ENCODE data around the gene ELOVL5.

DNA sequence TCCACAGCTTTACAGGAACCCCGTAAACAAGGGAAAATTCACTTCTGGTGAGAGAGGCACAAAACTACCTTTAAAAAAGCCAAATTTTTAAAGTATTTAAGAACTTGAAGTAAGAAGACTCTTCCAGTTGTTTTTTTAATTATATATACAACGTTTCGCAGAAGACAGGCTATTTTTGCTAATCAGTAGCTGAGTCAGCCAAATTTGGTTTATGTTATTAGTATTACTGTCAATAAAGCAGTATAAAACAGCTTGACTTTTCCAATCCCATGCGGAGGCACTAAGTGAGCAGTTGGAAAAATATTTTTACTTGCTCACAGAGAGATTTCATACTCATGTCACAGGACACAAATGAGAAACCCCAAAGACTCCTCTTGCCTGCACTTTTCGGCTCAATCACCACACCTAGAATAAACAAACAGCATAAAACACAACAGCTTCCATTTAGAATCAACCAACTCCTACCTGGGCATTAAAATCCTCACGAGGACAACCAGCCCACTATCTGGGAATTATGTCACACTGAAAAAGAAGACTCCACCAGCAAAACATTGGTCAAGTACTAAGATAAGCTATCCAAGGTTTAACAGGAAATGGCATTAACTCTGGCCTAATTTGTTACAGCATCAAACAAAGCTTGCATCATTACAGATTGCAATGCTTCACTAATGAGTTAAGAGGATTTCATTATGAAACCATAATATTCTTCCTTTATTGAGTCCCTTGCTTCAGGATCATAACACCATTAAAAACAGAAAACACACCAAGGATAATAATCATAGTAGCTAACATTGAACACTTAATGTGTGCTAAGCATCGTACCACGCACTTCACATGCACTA lies 26.3 kb downstream of the ELOVL5 start:
- TF ChIP-seq, protein P1, sequence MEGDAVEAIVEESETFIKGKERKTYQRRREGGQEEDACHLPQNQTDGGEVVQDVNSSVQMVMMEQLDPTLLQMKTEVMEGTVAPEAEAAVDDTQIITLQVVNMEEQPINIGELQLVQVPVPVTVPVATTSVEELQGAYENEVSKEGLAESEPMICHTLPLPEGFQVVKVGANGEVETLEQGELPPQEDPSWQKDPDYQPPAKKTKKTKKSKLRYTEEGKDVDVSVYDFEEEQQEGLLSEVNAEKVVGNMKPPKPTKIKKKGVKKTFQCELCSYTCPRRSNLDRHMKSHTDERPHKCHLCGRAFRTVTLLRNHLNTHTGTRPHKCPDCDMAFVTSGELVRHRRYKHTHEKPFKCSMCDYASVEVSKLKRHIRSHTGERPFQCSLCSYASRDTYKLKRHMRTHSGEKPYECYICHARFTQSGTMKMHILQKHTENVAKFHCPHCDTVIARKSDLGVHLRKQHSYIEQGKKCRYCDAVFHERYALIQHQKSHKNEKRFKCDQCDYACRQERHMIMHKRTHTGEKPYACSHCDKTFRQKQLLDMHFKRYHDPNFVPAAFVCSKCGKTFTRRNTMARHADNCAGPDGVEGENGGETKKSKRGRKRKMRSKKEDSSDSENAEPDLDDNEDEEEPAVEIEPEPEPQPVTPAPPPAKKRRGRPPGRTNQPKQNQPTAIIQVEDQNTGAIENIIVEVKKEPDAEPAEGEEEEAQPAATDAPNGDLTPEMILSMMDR (IDR thresholded peaks at IDR 0.05; ENCODE audit: low read depth, low read length), result no peak
- TF ChIP-seq EZH2phosphoT487 (IDR thresholded peaks at IDR 0.05; ENCODE audit: low read depth), result no peak

Measured in OCI-LY3 (cell line).